Endothelial cell of umbilical vein (primary cell): Measurements from ENCODE around the gene CHD9. TPM values are rescaled to one million over a fixed set of nuclear protein-coding genes. Genes with fewer than 3 reads are reported as not detected.

Experiments used
- BruUV-seq: library from RNA; stranded (reverse); fragments of 400-500 nt; replicated peaks from 2 replicates; lab custom pipeline; 2021; lab: Mats Ljungman, UMichigan
- CTCF ChIA-PET: fragments of 300-600, 350-600 bp; sonication (Branson Sonifier 250); formaldehyde crosslinking; loops from one replicate; lab custom pipeline; 2021; ENCODE audit warnings: antibody characterized with exemption, inconsistent platforms; lab: Charles Lee
- POLR2A ChIA-PET: fragments of 300-600, 350-600 bp; sonication (Branson Sonifier 250); formaldehyde crosslinking; loops from one replicate; lab custom pipeline; 2021; ENCODE audit warnings: antibody characterized with exemption, inconsistent platforms; lab: Charles Lee
- DNase-seq: peaks from one replicate; pipeline ENCODE4 v3.0.0-alpha.2; 2011; ENCODE audit warnings: low read depth, low spot score
- FAIRE-seq: peaks from 2 replicates; lab custom pipeline; 2011; peaks lifted over from hg19 to GRCh38; lab: Jason Lieb, UNC
- H2AFZ ChIP-seq: 2 replicates; pipeline ENCODE4 v1.6.0; 2012; ENCODE audit warnings: low read depth, low read length, control low read depth, inconsistent platforms
- H3K27ac ChIP-seq: 2 replicates; pipeline ENCODE4 v1.5.1; 2011; ENCODE audit warnings: low read depth, mild to moderate bottlenecking, control low read depth, low read length, moderate library complexity; ENCODE audit not compliant: insufficient read depth
- H3K27me3 ChIP-seq, 2 experiments: 2 replicates each; pipeline versions ENCODE4 v1.6.0 to v1.6.1; 2011; ENCODE audit warnings: low read length in 2 of 2, mixed read lengths in 1 of 2; ENCODE audit not compliant: control insufficient read depth in 2 of 2, insufficient read depth in 2 of 2
- H3K36me3 ChIP-seq, 2 experiments: 2 replicates in 1 of 2; 3 replicates in 1 of 2; pipeline ENCODE4 v1.5.1; 2011; ENCODE audit warnings: low read length in 2 of 2, mild to moderate bottlenecking in 1 of 2, moderate library complexity in 1 of 2; ENCODE audit not compliant: control insufficient read depth in 2 of 2, insufficient read depth in 2 of 2; ENCODE audit errors: extremely low read depth in 1 of 2
- H3K4me1 ChIP-seq: 3 replicates; pipeline ENCODE4 v1.5.1; 2011; ENCODE audit warnings: mild to moderate bottlenecking, low read length; ENCODE audit not compliant: control insufficient read depth, insufficient read depth; ENCODE audit errors: extremely low read depth
- H3K4me2 ChIP-seq: 2 replicates; pipeline ENCODE4 v1.6.1; 2011; ENCODE audit warnings: low read length, control low read depth, mixed read lengths; ENCODE audit not compliant: insufficient read depth
- H3K4me3 ChIP-seq, 3 experiments: fragments of 200-600 bp in 1 of 3; sonication (generic), shearing (Covaris generic) in 1 of 3; replicated peaks in 1 of 3; 2 replicates each; pipeline ENCODE4 v1.5.1; 2011 to 2016; ENCODE audit warnings: control low read depth in 3 of 3, low read length in 3 of 3, mild to moderate bottlenecking in 2 of 3, inconsistent platforms in 1 of 3, low read depth in 1 of 3, moderate library complexity in 1 of 3; ENCODE audit not compliant: insufficient read depth in 1 of 3
- H3K79me2 ChIP-seq: 2 replicates; pipeline ENCODE4 v1.6.0; 2012; ENCODE audit warnings: low read length, inconsistent platforms; ENCODE audit not compliant: control insufficient read depth, insufficient read depth
- H3K9ac ChIP-seq: replicated peaks from 2 replicates; pipeline ENCODE3; 2011; ENCODE audit warnings: low read length, control low read depth; ENCODE audit not compliant: insufficient read depth; ENCODE audit errors: extremely low read depth
- H3K9me1 ChIP-seq: replicated peaks from 3 replicates; pipeline ENCODE4 v1.6.0; 2011; ENCODE audit warnings: mild to moderate bottlenecking, low read length; ENCODE audit not compliant: control insufficient read depth, insufficient read depth; ENCODE audit errors: extremely low read depth
- H3K9me3 ChIP-seq: replicated peaks from 2 replicates; pipeline ENCODE4 v1.5.1; 2012; ENCODE audit warnings: low read length, inconsistent platforms; ENCODE audit not compliant: control insufficient read depth, insufficient read depth
- H4K20me1 ChIP-seq: replicated peaks from 2 replicates; pipeline ENCODE3; 2011; ENCODE audit warnings: mild to moderate bottlenecking, low read length; ENCODE audit not compliant: control insufficient read depth, insufficient read depth; ENCODE audit errors: extremely low read depth
- CTCF ChIP-seq, 2 donors: IDR thresholded peaks; 1 replicate in 1 of 2; 2 replicates in 1 of 2; pipeline ENCODE4 v1.5.1; 2011; ENCODE audit warnings: low read length in 2 of 2, mild to moderate bottlenecking in 2 of 2, moderate library complexity in 2 of 2, control low read depth in 1 of 2, inconsistent platforms in 1 of 2, low read depth in 1 of 2; ENCODE audit not compliant: insufficient read depth in 1 of 2; ENCODE audit errors: extremely low read depth in 1 of 2
- EZH2 ChIP-seq: IDR thresholded peaks from 2 replicates; pipeline ENCODE4 v1.6.1; 2012; ENCODE audit warnings: borderline replicate concordance, low read depth, mild to moderate bottlenecking, moderate library complexity, low read length, inconsistent platforms; ENCODE audit not compliant: severe bottlenecking
- FOS ChIP-seq: IDR thresholded peaks from 2 replicates; pipeline ENCODE4 v1.6.1; 2011; ENCODE audit warnings: mild to moderate bottlenecking, low read length, moderate library complexity, borderline replicate concordance; ENCODE audit not compliant: insufficient read depth
- GATA2 ChIP-seq: IDR thresholded peaks from 2 replicates; pipeline ENCODE4 v1.7.0; 2011; ENCODE audit warnings: low read depth, mild to moderate bottlenecking, moderate library complexity, mixed read lengths, low read length; ENCODE audit not compliant: insufficient read length, insufficient read depth
- JUN ChIP-seq: IDR thresholded peaks from 2 replicates; pipeline ENCODE4 v1.6.1; 2011; ENCODE audit warnings: borderline replicate concordance, low read depth; ENCODE audit not compliant: insufficient read length, insufficient read depth
- MAX ChIP-seq: IDR thresholded peaks from 2 replicates; pipeline ENCODE4 v1.6.1; 2011; ENCODE audit not compliant: insufficient read depth, insufficient read length
- MYC ChIP-seq: IDR thresholded peaks from one replicate; pipeline ENCODE4 v1.6.1; 2011; ENCODE audit warnings: mild to moderate bottlenecking, low read depth, low read length
- POLR2A ChIP-seq: IDR thresholded peaks from 2 replicates; pipeline ENCODE4 v1.6.1; 2012; ENCODE audit warnings: low read depth, mild to moderate bottlenecking, control low read depth, low read length
- POLR2AphosphoS5 ChIP-seq: IDR thresholded peaks from 2 replicates; pipeline ENCODE4 v1.6.1; 2012; ENCODE audit warnings: low read depth, mild to moderate bottlenecking, control low read depth, low read length, moderate library complexity; ENCODE audit not compliant: insufficient read depth
- dilution Hi-C: fragments of 300-500 bp; cut with MboI; formaldehyde crosslinking; loops from one replicate; pipeline ENCODE4 v1.15.0; 2019; ENCODE audit warnings: low sequenced_read_pairs; ENCODE audit not compliant: extremely low pct_ligation_motif_present
- intact Hi-C: fragments of 100-400 bp; cut with micrococcal nuclease; formaldehyde crosslinking; loops from one replicate; pipeline ENCODE4 v1.10.0; 2022
- polyA plus RNA-seq, 4 experiments: library from polyadenylated mRNA; depleted of rRNA in 3 of 4; stranded (reverse) in 3 of 4; unstranded in 1 of 4; fragments of >200 nt; gene quantifications; 2 replicates each; pipeline versions ENCODE4 v1.2.1 to v1.2.3, GENCODE V29; 2011 to 2012; ENCODE audit warnings: missing spikeins in 1 of 4
- total RNA-seq: library from RNA; stranded (reverse); gene quantifications from 2 replicates; pipeline ENCODE4 v1.2.3, GENCODE V29; 2021

CHD9 gene
- total and polyA plus RNA-seq, 2 donors (not counting 3 experiments of a cell fraction or from before 2014, with no cell fraction given) = 9.9 to 59.2 TPM

- Histone ChIP-seq H3K9ac (no peak overlapping the region), H3K4me1 (peaks cover 5% of the 10 kb centered on the region), H3K27ac (no peak overlapping the region), H3K27me3 (no peaks in the 10 kb centered on the region), H2AFZ (no peak overlapping the region), H3K36me3 (peaks cover 0 to 3% of the 10 kb centered on the region in 2 experiments), H3K9me3 (no peaks in the 10 kb centered on the region), H3K4me3 (no peak overlapping the region), H3K9me1 (peaks cover 4% of the 10 kb centered on the region), H4K20me1 (no peaks in the 10 kb centered on the region), H3K4me2 (no peak overlapping the region), H3K79me2 (peaks cover 32% of the 10 kb centered on the region)
- TF ChIP-seq GATA2 (no peak), MYC (no peak), EZH2 (no peak), CTCF (IDR thresholded peaks at IDR 0.05; ENCODE audit: extremely low read depth in 1 of 2, insufficient read depth in 1 of 2, low read depth in 1 of 2, low read length in 2 of 2) (no peak), POLR2AphosphoS5 (no peak), JUN (no peak), FOS (no peak), MAX (no peak), POLR2A (no peak)
- no TSS peak for BruUV-seq
- dilution Hi-C loops (no loop called here), intact Hi-C loops (no loop called here)
- ChIA-PET CTCF (interaction anchor here (1.0 to 1.7 kb wide), 2 partner anchors 14 to 47 kb away, joined by 3 to 4 read pairs; no protein-coding TSS in a partner anchor), POLR2A (no interaction called here)
- DNase-seq = no peak
- FAIRE-seq = no peak
These were observed 117.7 kb downstream of the CHD9 start for GRCh38 chr16:53172517-53172916.
